Right lobe of liver (tissue), 6 donors: ENCODE measurements around the gene OR6B3. TPM values are rescaled to one million over a fixed set of nuclear protein-coding genes. Genes with fewer than 3 reads are reported as not detected.

Experiments
- ATAC-seq, 4 donors: fragments of 200-7000 bp; cut with Tn5 transposase; one replicate each; pipeline ENCODE4 v1.9.1; 2020; ENCODE audit warnings: mild to moderate bottlenecking in 4 of 4, moderate library complexity in 4 of 4
- DNase-seq, 3 donors: peaks; one replicate each; pipeline ENCODE4 v3.0.0-alpha.2; 2020
- H3K27ac ChIP-seq, 3 donors: fragments of 200-600 bp; one replicate each; pipeline ENCODE4 v1.8.0; 2022
- H3K27me3 ChIP-seq, 2 donors: fragments of 200-600 bp; one replicate each; pipeline ENCODE4 v1.8.0; 2022
- H3K36me3 ChIP-seq, 4 donors: fragments of 200-600 bp; sonication (generic) in 1 of 4; one replicate each; pipeline versions ENCODE4 v1.5.1 to v1.8.0; 2017 to 2022; ENCODE audit warnings: control low read depth in 1 of 4
- H3K4me1 ChIP-seq, 4 donors: fragments of 200-600 bp; sonication (generic) in 1 of 4; one replicate each; pipeline versions ENCODE4 v1.5.1 to v1.8.0; 2017 to 2022; ENCODE audit warnings: control low read depth in 1 of 4
- H3K4me3 ChIP-seq, 3 donors: fragments of 200-600 bp; one replicate each; pipeline ENCODE4 v1.8.0; 2022
- H3K9me3 ChIP-seq, 4 donors: fragments of 200-600 bp; sonication (generic) in 1 of 4; one replicate each; pipeline versions ENCODE4 v1.5.1 to v1.8.0; 2017 to 2022; ENCODE audit warnings: control low read depth in 1 of 4
- CTCF ChIP-seq, 4 donors: fragments of 200-600 bp in 3 of 4; fragments of 450-650 bp in 1 of 4; IDR thresholded peaks; one replicate each; pipeline versions ENCODE4 v1.5.1 to v1.8.0; 2016 to 2022; ENCODE audit warnings: antibody characterized with exemption in 4 of 4, mild to moderate bottlenecking in 2 of 4
- POLR2A ChIP-seq: fragments of 450-650 bp; IDR thresholded peaks from one replicate; pipeline ENCODE4 v1.6.1; 2017; ENCODE audit warnings: antibody characterized with exemption, mild to moderate bottlenecking
- WGBS: methylation state at CpG from one replicate; pipeline ENCODE4 v1.1.6; 2018; ENCODE audit warnings: low coverage, low lambda C conversion rate; ENCODE audit not compliant: insufficient coverage; ENCODE audit errors: missing lambda C conversion rate; 5-methylcytosine and 5-hydroxymethylcytosine counted together
- intact Hi-C, 2 donors: fragments of 100-400 bp; cut with DNase I; formaldehyde crosslinking; loops; one replicate each; pipeline versions ENCODE4 v1.11.2 to v1.14.1; 2022
- total RNA-seq, 6 experiments: library from RNA; depleted of rRNA in 2 of 6; stranded (reverse); fragments of >200 nt in 2 of 6; fragmentation: NEBNext Ultra II Directional in 3 of 6; extraction: Animal tissue kit (Norgen Biotek cat#: 25700) in 3 of 6; gene quantifications; one replicate each; pipeline versions ENCODE4 v1.1.0 to v1.2.4, GENCODE V29; 2016 to 2023
- donor health status: DM: no; HTN: yes; CAD: no.
- donor health status: DM: no; HTN: no; CAD: no.
- donor health status: DM: no; HTN: no; CAD: no.
- donor health status: DM: no; HTN: yes; CAD: no.
- donor health status: DM: no; HTN: yes; CAD: no.

Gene OR6B3
- total RNA-seq, 6 experiments from 2014 or later = not detected

DNA sequence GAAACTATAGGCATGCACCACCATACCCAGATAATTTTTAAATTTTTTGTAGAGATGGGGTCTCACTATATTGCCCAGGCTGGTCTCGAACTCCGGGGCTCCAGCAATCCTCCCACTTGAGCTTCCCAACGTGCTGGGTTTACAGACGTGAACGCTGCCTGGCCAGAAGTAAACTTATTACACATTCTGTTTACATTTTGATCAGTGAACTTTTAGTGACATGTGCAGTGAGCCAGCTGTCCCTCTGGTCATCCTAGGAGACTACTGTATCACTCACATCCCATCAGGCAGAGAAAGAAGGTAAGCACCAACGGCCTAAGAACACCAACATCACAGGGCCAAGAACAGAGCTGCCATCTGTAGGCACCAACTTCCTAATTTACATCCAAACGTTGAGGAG, 50.3 kb downstream of the OR6B3 start:
- peak in 2 of 4 donors; percentile 52 to 72 for ATAC-seq

GRCh38 chr2:240000671-240001070, 52.6 kb downstream of the OR6B3 start:
- ATAC-seq = no peak
- TF ChIP-seq POLR2A (no peak), CTCF (IDR thresholded peaks at IDR 0.05) (no peak)
- 80% methylated on average over 11 of the region's 11 CpGs for WGBS
- H3K27ac ChIP-seq = no peak overlapping the region
- H3K9me3 ChIP-seq = no peaks in the 10 kb centered on the region
- peaks cover 0 to 7% (median 0%) of the 10 kb centered on the region in 4 donors for H3K4me1 ChIP-seq
- intact Hi-C loops = no loop called here
- H3K36me3 ChIP-seq = peaks cover 0 to 43% (median 19%) of the 10 kb centered on the region in 4 donors
- no peaks in the 10 kb centered on the region for H3K27me3 ChIP-seq
- DNase-seq = no peak
- no peak overlapping the region for H3K4me3 ChIP-seq

More for the DNA sequence above, 50.3 kb downstream of the OR6B3 start:
- Histone ChIP-seq H3K4me3 (no peak overlapping the region), H3K27me3 (no peaks in the 10 kb centered on the region), H3K36me3 (peaks cover 0 to 50% (median 25%) of the 10 kb centered on the region in 4 donors), H3K27ac (no peak overlapping the region), H3K4me1 (peaks cover 0 to 7% (median 0%) of the 10 kb centered on the region in 4 donors), H3K9me3 (no peaks in the 10 kb centered on the region)
- no peak for TF ChIP-seq CTCF (IDR thresholded peaks at IDR 0.05)
- TF ChIP-seq POLR2A = no peak
- 35% methylated on average over 7 of the region's 7 CpGs for WGBS
- DNase-seq = no peak
- intact Hi-C loops = no loop called here

DNA sequence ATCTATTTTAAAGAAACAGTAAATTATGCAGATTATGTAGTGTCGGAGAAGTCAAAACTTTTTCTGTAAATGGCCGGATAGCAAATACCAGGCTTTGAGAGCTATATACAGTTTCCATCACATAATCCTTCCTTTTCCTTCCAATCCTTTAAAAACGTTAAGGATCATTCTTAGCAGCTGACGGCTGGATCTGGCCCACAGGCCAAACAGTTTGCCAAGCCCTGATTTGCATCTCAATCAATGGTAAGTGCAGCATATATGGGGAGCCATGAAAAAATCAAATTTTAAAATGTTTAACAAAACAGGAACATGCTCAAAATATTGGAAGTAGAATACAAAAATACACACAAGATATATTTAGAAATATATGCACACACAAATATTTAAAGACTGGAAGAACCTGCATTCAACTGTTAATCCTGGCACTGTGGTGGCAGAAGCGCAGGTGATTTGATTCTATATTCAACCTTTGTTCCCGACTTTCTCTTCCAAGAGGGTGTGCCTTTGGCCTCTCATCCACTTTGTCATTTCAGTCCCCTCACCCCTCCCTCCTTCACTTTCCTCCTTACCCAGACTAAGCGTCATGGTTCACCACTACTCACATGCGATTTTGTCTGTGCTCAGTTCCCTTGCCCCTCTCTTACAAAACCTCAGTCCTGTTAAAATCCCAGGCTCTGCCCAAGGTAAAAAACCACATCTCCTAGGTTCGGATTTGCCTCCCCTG, 55.5 kb downstream of the OR6B3 start:
- Histone ChIP-seq H3K9me3 (no peaks in the 10 kb centered on the region), H3K4me1 (peaks cover 0 to 2% (median 0%) of the 10 kb centered on the region in 4 donors), H3K27me3 (no peaks in the 10 kb centered on the region), H3K36me3 (peaks cover 0 to 30% (median 16%) of the 10 kb centered on the region in 4 donors), H3K27ac (no peak overlapping the region), H3K4me3 (no peak overlapping the region)
- TF ChIP-seq POLR2A (no peak), CTCF (IDR thresholded peaks at IDR 0.05) (no peak)
- intact Hi-C loops = no loop called here
- DNase-seq = no peak
- ATAC-seq = no peak
- 74% methylated on average over 8 of the region's 9 CpGs for WGBS

Other genes starting within 250 kb of the OR6B3 start
- gene NDUFA10, start 28.2 kb downstream of the OR6B3 start, total RNA-seq = 100 to 1,000 TPM in 5 of 6 experiments, 10 to 100 TPM in 1; 84.1 to 162 (median 116) TPM
- gene OR6B2, start 23.1 kb downstream of the OR6B3 start, total RNA-seq = not detected
- gene COPS9, start 82.8 kb upstream of the OR6B3 start, total RNA-seq = 10 to 100 TPM; 33.1 to 66.1 (median 45.8) TPM
- gene OTOS, start 87.1 kb upstream of the OR6B3 start, total RNA-seq = not detected